SK-N-SH treated with all-trans-retinoic acid at 6 μM for 48 hours (cell line): ENCODE data around the gene RAB11FIP2.

Experiments
- ARNTL ChIP-seq: fragments of 450-650 bp; formaldehyde crosslinking; IDR thresholded peaks from 2 replicates; pipeline ENCODE4 v1.5.0; 2020; ENCODE audit warnings: low read depth, mild to moderate bottlenecking, moderate library complexity, borderline replicate concordance
- BACH2 ChIP-seq: fragments of 250-450 bp; sonication (Bioruptor Pico); IDR thresholded peaks from 2 replicates; pipeline ENCODE4 v1.9.0; 2021; ENCODE audit warnings: mild to moderate bottlenecking, borderline replicate concordance
- CSDC2 ChIP-seq: fragments of 250-450 bp; sonication (Bioruptor Pico); IDR thresholded peaks from 2 replicates; pipeline ENCODE4 v1.5.0; 2020; ENCODE audit warnings: mild to moderate bottlenecking, moderate library complexity
- ISL1 ChIP-seq: fragments of 250-450 bp; sonication (Bioruptor Pico); IDR thresholded peaks from 2 replicates; pipeline ENCODE4 v2.1.2; 2022; ENCODE audit warnings: mild to moderate bottlenecking, moderate library complexity
- PATZ1 ChIP-seq: fragments of 250-450 bp; sonication (Bioruptor Pico); IDR thresholded peaks from 2 replicates; pipeline ENCODE4 v1.8.0; 2020; ENCODE audit warnings: mild to moderate bottlenecking, moderate library complexity, borderline replicate concordance
- PPARA ChIP-seq: fragments of 250-450 bp; sonication (Bioruptor Pico); IDR thresholded peaks from 2 replicates; pipeline ENCODE4 v1.5.0; 2020; ENCODE audit warnings: mild to moderate bottlenecking, borderline replicate concordance
- TCF4 ChIP-seq: fragments of 250-450 bp; sonication (Bioruptor Pico); IDR thresholded peaks from 2 replicates; pipeline ENCODE4 v1.8.0; 2021; ENCODE audit warnings: mild to moderate bottlenecking, moderate library complexity, borderline replicate concordance
- TSHZ2 ChIP-seq: fragments of 250-450 bp; sonication (Bioruptor Pico); IDR thresholded peaks from 2 replicates; pipeline ENCODE4 v1.5.0; 2020; ENCODE audit warnings: mild to moderate bottlenecking, moderate library complexity
- ZC3H10 ChIP-seq: fragments of 250-450 bp; sonication (Bioruptor Pico); IDR thresholded peaks from 2 replicates; pipeline ENCODE4 v1.5.1; 2021; ENCODE audit warnings: mild to moderate bottlenecking, moderate library complexity
- ZFP3 ChIP-seq: fragments of 250-450 bp; sonication (Bioruptor Pico); IDR thresholded peaks from 2 replicates; pipeline ENCODE4 v1.5.0; 2020; ENCODE audit warnings: mild to moderate bottlenecking, moderate library complexity
- ZFP30 ChIP-seq: fragments of 450-650 bp; formaldehyde crosslinking; IDR thresholded peaks from 2 replicates; pipeline ENCODE4 v1.5.0; 2022; ENCODE audit warnings: mild to moderate bottlenecking, moderate library complexity
- TF ChIP-seq, protein P1 (sequence below): fragments of 250-450 bp; sonication (Bioruptor Pico); IDR thresholded peaks from 2 replicates; pipeline ENCODE4 v1.8.0; 2021; ENCODE audit warnings: low read depth, mild to moderate bottlenecking, moderate library complexity, borderline replicate concordance

DNA sequence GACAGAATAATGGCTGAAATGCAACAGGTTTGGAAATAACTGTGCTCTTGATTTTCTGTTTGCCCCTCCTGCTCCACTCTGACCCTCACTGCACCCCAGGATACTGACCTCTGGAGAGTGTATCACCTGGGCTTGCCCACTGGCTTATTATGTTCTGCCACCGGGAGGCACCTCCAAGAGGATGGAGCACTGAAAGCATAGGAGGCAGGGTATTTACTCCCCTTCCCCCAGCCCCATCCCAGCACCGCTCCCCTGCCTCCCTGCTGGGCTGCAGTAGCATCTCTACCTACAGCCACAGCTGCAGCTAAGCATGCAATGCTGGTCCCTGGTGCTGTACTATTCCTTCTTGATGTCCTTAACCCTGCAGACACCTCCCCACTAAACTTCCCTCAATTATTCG lies 26.4 kb downstream of the RAB11FIP2 start:
- TF ChIP-seq TCF4 (no peak), ISL1 (no peak), TSHZ2 (CRISPR knock-in tag) (no peak), CSDC2 (no peak), BACH2 (CRISPR knock-in tag) (no peak), ZFP3 (no peak), PPARA (CRISPR knock-in tag) (no peak), ZC3H10 (no peak), ARNTL (CRISPR knock-in tag) (no peak), PATZ1 (no peak), ZFP30 (CRISPR knock-in tag) (no peak)
- TF ChIP-seq, protein P1, sequence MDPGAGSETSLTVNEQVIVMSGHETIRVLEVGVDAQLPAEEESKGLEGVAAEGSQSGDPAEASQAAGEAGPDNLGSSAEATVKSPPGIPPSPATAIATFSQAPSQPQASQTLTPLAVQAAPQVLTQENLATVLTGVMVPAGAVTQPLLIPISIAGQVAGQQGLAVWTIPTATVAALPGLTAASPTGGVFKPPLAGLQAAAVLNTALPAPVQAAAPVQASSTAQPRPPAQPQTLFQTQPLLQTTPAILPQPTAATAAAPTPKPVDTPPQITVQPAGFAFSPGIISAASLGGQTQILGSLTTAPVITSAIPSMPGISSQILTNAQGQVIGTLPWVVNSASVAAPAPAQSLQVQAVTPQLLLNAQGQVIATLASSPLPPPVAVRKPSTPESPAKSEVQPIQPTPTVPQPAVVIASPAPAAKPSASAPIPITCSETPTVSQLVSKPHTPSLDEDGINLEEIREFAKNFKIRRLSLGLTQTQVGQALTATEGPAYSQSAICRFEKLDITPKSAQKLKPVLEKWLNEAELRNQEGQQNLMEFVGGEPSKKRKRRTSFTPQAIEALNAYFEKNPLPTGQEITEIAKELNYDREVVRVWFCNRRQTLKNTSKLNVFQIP (CRISPR knock-in tag) = no peak
